RWPE1 (cell line): ENCODE results near the gene ZSWIM6.
A peak's percentile ranks its signal among the peaks of the same experiment; 100 is the strongest.

ENCODE experiments used
- CTCF ChIA-PET: fragments of 350-600 bp; sonication (Branson Sonifier 250); formaldehyde crosslinking; extraction: SDS; loops from one replicate; lab custom pipeline; 2021; lab: Yijun Ruan, JAX
- POLR2A ChIA-PET: fragments of 400-600 bp; formaldehyde crosslinking; extraction: SDS; loops from one replicate; lab custom pipeline; 2020; ENCODE audit warnings: antibody characterized with exemption; ENCODE audit not compliant: low non-redundant PET; lab: Yijun Ruan, JAX
- DNase-seq: peaks from one replicate; pipeline ENCODE4 v3.0.0; 2012; ENCODE audit warnings: low spot score
- H3K27ac ChIP-seq: fragments of 450-650 bp; 2 replicates; pipeline ENCODE4 v1.5.1; 2017
- CTCF ChIP-seq: fragments of 450-650 bp; conservative IDR thresholded peaks from 2 replicates; pipeline ENCODE4 v1.5.1; 2017; ENCODE audit warnings: low read depth, mild to moderate bottlenecking

Gene ZSWIM6

GRCh38 chr5:61397238-61397637, 65.2 kb downstream of the ZSWIM6 start:
- ChIA-PET CTCF (no interaction called here), POLR2A (no interaction called here)
- H3K27ac ChIP-seq = no peak overlapping the region
- DNase-seq = no peak
- TF ChIP-seq CTCF = no peak

GRCh38 chr5:61397937-61398336, 65.9 kb downstream of the ZSWIM6 start:
- no peak overlapping the region for H3K27ac ChIP-seq
- POLR2A ChIA-PET = no interaction called here
- no peak for TF ChIP-seq CTCF
- DNase-seq = no peak
- CTCF ChIA-PET = no interaction called here

DNA sequence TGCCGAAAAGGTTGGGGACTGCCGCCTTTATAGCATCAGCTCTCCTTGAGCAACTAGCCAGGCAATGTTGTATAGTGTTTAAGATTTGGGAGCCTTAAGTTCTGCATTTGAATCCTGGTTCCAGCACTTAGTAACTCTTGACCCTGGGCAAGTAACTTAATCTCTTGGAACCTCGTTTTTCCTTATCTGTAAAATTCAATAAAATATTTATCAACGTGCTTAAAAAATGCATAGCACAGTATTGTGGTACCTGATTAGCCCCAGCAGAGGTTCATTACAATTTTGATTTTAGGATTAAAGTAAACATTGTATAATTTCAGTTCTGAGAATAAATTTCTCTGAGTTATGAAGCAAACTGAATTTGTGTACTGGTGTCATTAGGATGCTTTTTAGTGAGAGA, 66.4 kb downstream of the ZSWIM6 start:
- POLR2A ChIA-PET = interaction anchor here (0.7 kb wide), 1 partner anchor 52 kb away, joined by 7 read pairs; no protein-coding TSS in a partner anchor
- DNase-seq = no peak
- no peak overlapping the region for H3K27ac ChIP-seq
- TF ChIP-seq CTCF = no peak
- CTCF ChIA-PET = no interaction called here

GRCh38 chr5:61399679-61400078, 67.6 kb downstream of the ZSWIM6 start:
- CTCF ChIA-PET = no interaction called here
- DNase-seq = no peak
- POLR2A ChIA-PET = no interaction called here
- H3K27ac ChIP-seq = no peak overlapping the region
- TF ChIP-seq CTCF = no peak

DNA sequence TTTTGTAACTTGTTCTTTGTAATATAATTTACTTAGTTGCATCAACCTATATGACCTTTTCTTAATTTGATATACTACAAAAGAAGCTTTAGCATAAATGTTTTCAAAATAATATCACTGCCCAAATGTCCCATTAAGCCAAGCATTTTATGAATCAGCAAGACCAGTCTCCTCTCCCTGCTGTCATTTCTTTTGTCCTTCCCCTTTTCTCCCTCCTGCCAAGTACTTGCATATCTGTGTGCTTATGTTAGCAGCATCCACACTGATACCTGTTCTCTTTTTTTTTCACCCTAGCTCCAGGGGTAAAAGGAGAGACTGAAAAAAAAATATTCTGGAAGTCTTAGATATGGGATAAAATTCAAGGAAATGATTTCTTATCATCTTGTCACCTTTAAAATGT, 69.7 kb downstream of the ZSWIM6 start:
- ChIA-PET POLR2A (no interaction called here), CTCF (interaction anchor here (0.6 kb wide), 1 partner anchor 47 kb away, joined by 3 read pairs; no protein-coding TSS in a partner anchor)
- H3K27ac ChIP-seq = no peak overlapping the region
- DNase-seq = peak; percentile 24
- no peak for TF ChIP-seq CTCF

GRCh38 chr5:61402244-61402823, 70.3 kb downstream of the ZSWIM6 start:
- no peak for TF ChIP-seq CTCF
- ChIA-PET CTCF (no interaction called here), POLR2A (no interaction called here)
- no peak overlapping the region for H3K27ac ChIP-seq
- no peak for DNase-seq
